ENCODE data around the gene SLC9B2. TPM values are rescaled to one million over a fixed set of nuclear protein-coding genes. Genes with fewer than 3 reads are reported as not detected.

SLC9B2 gene
- total RNA-seq, 4 donors from 2014 or later = 0.59 to 26.9 (median 25.6) TPM

DNA sequence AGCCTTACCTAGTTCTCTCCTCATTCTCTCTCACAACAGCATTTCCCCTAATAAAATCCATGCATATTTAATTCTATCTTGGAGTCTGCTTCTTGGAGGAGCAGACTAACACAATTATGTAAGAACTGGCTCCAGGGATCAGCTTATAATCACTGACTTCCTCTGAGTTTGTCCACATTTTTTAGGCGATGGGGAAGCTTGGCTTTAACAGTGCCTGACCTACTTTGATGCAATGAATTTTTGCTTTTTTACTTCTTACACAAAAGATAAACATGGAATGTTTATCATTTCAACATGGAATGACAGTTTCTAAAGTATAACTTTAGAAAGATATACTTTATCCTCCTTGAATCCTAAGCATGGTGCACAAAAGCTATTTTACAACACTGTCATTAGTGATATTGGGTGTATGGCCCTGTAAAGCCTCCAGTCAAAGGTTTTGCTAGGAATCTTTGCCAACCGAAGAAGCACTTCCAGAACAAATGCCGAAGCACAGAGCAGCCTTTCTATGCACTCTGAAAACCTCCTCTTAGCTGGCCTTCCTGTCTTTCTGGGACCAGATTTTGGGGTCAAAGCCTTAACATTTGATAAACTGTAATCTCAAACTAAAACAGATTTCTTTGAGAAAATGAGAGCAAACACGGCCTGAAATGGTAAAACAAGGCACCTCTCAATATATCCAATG, 22.3 kb upstream of the SLC9B2 start:
- no peaks in the 10 kb centered on the region for H3K36me3 ChIP-seq
- no peaks in the 10 kb centered on the region for H3K4me1 ChIP-seq
- peak overlapping the region; percentile 34 to 43 for H3K4me3 ChIP-seq
- H3K9me3 ChIP-seq = no peaks in the 10 kb centered on the region
- DNase-seq = no peak
- TF ChIP-seq, protein P1, sequence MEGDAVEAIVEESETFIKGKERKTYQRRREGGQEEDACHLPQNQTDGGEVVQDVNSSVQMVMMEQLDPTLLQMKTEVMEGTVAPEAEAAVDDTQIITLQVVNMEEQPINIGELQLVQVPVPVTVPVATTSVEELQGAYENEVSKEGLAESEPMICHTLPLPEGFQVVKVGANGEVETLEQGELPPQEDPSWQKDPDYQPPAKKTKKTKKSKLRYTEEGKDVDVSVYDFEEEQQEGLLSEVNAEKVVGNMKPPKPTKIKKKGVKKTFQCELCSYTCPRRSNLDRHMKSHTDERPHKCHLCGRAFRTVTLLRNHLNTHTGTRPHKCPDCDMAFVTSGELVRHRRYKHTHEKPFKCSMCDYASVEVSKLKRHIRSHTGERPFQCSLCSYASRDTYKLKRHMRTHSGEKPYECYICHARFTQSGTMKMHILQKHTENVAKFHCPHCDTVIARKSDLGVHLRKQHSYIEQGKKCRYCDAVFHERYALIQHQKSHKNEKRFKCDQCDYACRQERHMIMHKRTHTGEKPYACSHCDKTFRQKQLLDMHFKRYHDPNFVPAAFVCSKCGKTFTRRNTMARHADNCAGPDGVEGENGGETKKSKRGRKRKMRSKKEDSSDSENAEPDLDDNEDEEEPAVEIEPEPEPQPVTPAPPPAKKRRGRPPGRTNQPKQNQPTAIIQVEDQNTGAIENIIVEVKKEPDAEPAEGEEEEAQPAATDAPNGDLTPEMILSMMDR (IDR thresholded peaks at IDR 0.05) = no peak
- TF ChIP-seq POLR2A (IDR thresholded peaks at IDR 0.05) = no peak
- intact Hi-C loops (cut with DNase I; ENCODE audit: low total_unique reads) = loop anchor here (10.0 kb wide), 1 partner anchor 84 kb away; the partner anchor contains the start of gene SLC9B1
- H3K27me3 ChIP-seq = no peaks in the 10 kb centered on the region
- H3K27ac ChIP-seq = peak overlapping the region; percentile 73 to 85

- Histone ChIP-seq H3K27me3 (no peaks in the 10 kb centered on the region), H3K9me3 (no peaks in the 10 kb centered on the region), H3K4me3 (peak overlapping the region in 1 of 2 donors; percentile 43), H3K4me1 (no peaks in the 10 kb centered on the region), H3K36me3 (no peaks in the 10 kb centered on the region), H3K27ac (peak overlapping the region; percentile 28 to 85)
- DNase-seq = no peak
- intact Hi-C loops (cut with DNase I; ENCODE audit: low total_unique reads) = loop anchor here (10.0 kb wide), 1 partner anchor 84 kb away; the partner anchor contains the start of gene SLC9B1
- TF ChIP-seq POLR2A (IDR thresholded peaks at IDR 0.05) = no peak
- TF ChIP-seq, protein P1 (IDR thresholded peaks at IDR 0.05) = no peak
These were observed 21.8 kb upstream of the SLC9B2 start for GRCh38 chr4:103098341-103098740.

DNA sequence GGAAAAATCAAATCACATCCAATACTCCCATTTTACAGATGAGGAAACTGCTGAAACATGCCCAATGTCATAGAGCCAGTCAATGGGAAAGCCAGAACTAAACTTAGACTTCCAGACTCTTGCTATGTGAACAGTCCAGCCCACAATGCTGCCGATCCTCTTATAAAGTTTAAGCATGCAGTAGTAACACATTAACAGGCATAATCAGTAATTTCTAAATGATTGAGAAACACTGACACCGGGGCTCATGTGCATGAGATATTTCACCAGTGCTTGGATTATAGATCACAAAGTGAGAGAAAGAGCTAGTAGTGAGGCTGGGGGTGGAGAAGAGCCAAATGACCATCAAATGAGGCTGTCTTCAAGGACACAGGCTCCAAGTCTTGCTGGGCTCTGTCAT, 20.6 kb upstream of the SLC9B2 start:
- Histone ChIP-seq H3K4me3 (no peak overlapping the region), H3K9me3 (no peaks in the 10 kb centered on the region), H3K36me3 (no peaks in the 10 kb centered on the region), H3K4me1 (no peaks in the 10 kb centered on the region), H3K27me3 (no peaks in the 10 kb centered on the region), H3K27ac (no peak overlapping the region)
- intact Hi-C loops (cut with DNase I; ENCODE audit: low total_unique reads) = loop anchor here (10.0 kb wide), 1 partner anchor 82 kb away; the partner anchor contains the start of gene SLC9B1
- TF ChIP-seq POLR2A (IDR thresholded peaks at IDR 0.05) = no peak
- TF ChIP-seq, protein P1 (IDR thresholded peaks at IDR 0.05) = no peak
- DNase-seq = no peak

DNA sequence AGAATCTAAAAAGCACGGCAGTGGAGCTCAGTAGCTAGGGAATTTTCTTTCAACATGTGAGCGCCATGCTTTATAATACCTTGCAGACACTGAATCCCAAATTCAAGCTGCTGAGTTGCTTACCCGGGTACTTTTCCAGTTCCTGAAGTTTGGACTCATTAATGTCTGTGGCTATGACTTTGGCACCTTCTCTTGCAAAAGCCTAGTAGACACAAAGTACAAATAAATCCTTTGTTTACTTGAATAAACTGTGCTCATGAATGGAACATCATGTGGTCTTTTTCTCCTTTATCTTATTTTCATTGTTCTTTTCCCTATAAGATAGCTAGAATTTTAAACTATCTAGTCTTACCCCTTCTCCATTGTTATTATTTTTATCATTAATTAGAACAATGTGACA, 18.5 kb upstream of the SLC9B2 start:
- no peaks in the 10 kb centered on the region for H3K4me1 ChIP-seq
- intact Hi-C loops (cut with DNase I; ENCODE audit: low total_unique reads) = loop anchor here (10.0 kb wide), 1 partner anchor 80 kb away; the partner anchor contains the start of gene SLC9B1
- no peak for TF ChIP-seq POLR2A (IDR thresholded peaks at IDR 0.05)
- TF ChIP-seq, protein P1 (IDR thresholded peaks at IDR 0.05) = no peak
- no peak overlapping the region for H3K27ac ChIP-seq
- no peaks in the 10 kb centered on the region for H3K27me3 ChIP-seq
- H3K36me3 ChIP-seq = no peaks in the 10 kb centered on the region
- DNase-seq = no peak
- H3K9me3 ChIP-seq = no peaks in the 10 kb centered on the region
- no peak overlapping the region for H3K4me3 ChIP-seq

GRCh38 chr4:103092245-103092644, 15.7 kb upstream of the SLC9B2 start:
- Histone ChIP-seq H3K9me3 (no peaks in the 10 kb centered on the region), H3K27me3 (no peaks in the 10 kb centered on the region), H3K27ac (no peak overlapping the region), H3K36me3 (no peaks in the 10 kb centered on the region), H3K4me3 (no peak overlapping the region), H3K4me1 (no peaks in the 10 kb centered on the region)
- no peak for DNase-seq
- TF ChIP-seq, protein P1 (IDR thresholded peaks at IDR 0.05) = no peak
- no peak for TF ChIP-seq POLR2A (IDR thresholded peaks at IDR 0.05)
- intact Hi-C loops (cut with DNase I; ENCODE audit: low total_unique reads) = loop anchor here (10.0 kb wide), 1 partner anchor 77 kb away; the partner anchor contains the start of gene SLC9B1
